ENCODE results near the gene YARS1. TPM values are rescaled to one million over a fixed set of nuclear protein-coding genes. Genes with fewer than 3 reads are reported as not detected.
"Not testable (repeated sequence)": the region's sequence is repeated elsewhere in the genome, so short reads cannot be mapped to it uniquely, and the experiment has no call there.

The YARS1 gene
- total RNA-seq, 3 donors from 2014 or later, result 243 to 304 (median 264) TPM

DNA sequence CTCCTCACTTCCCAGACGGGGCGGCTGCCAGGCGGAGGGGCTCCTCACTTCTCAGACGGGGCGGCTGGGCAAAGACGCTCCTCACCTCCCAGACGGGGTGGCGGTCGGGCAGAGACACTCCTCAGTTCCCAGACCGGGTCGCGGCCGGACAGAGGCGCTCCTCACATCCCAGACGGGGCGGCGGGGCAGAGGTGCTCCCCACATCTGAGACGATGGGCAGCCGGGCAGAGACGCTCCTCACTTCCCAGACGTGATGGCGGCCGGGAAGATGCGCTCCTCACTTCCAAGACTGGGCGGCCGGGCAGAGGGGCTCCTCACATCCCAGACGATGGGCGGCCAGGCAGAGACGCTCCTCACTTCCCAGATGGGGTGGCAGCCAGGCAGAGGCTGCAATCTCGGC lies 12.7 kb downstream of the YARS1 start:
- H3K4me3 Mint-ChIP-seq; H3K9me3 Mint-ChIP-seq; DNase-seq; ATAC-seq; H3K27me3 Mint-ChIP-seq (ENCODE audit: low read depth): not testable (repeated sequence)
- Mint-ChIP-seq H3K36me3 (ENCODE audit: insufficient read depth) (peaks cover 49% of the 10 kb centered on the region), H3K4me1 (ENCODE audit: low read depth) (peaks cover 32% of the 10 kb centered on the region)

DNA sequence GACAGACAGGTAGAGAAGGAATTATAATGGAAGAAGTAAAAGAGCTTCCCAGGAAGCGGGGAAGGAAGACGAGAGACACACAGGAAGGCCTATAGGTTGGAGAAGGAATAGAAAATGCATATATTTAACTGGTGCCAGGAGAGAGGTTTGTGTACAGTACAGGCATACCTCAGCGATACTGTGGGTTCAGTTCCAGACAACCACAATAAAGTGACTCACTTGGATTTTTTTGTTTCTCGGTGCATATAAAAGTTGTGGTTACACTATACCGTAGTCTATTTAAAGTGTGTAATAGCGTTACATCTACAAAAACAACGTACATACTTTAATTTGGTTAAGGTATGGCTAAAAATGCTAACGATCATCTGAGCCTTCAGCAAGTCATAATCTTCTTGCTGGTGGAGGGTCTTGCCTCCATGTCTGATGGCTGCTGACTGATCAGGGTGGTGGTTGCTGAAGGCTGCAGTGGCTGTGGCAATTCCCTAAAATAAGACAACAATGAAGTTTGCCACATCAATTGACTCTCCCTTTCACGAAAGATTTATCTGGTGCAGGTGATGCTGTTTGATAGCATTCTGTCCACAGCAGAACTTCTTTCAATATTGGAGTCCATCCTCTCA lies 16.0 kb downstream of the YARS1 start:
- Mint-ChIP-seq H3K9me3 (peaks cover 4% of the 10 kb centered on the region), H3K27me3 (ENCODE audit: low read depth) (no peaks in the 10 kb centered on the region), H3K4me1 (ENCODE audit: low read depth) (peaks cover 52% of the 10 kb centered on the region), H3K4me3 (peak overlapping the region; percentile 58), H3K36me3 (ENCODE audit: insufficient read depth) (peaks cover 52% of the 10 kb centered on the region)
- ATAC-seq (peak; percentile 75 to 76), DNase-seq (no peak)

DNA sequence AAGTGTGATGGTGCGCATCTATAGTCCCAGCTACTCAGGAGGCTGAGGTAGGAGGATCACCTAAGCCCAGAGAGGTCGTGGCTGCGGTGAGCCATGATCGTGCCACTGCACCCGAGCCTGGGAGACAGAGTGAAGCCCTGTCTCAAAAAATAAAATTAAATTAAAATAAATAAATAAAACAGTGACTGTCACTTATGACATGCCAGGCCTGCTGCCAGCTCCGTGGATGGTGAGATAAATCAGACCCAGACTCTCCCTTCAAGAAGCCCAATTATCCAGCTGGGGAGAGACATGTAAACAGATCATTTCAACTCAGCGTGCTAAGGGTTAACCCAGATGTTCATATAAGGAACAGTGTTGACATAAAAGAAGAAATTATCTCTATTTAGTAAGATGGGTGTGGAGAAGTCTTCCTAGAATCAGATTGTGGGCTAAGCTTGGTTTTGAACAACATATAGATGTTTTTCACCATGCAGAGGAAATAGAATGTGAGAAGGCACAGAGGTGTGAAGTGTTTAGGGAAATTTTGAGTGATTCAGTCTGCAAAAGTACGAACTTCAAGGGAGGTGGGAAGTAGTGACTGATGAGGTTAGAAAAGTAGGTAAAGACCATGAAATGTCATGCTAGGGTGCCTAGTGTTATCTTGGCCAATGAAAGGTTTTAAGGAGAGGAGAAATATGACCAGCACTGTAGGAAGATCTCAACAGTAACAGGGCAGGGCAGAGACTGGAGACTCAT lies 18.3 kb downstream of the YARS1 start:
- DNase-seq, result no peak
- no peaks in the 10 kb centered on the region for H3K27me3 Mint-ChIP-seq (ENCODE audit: low read depth)
- peaks cover 55% of the 10 kb centered on the region for H3K4me1 Mint-ChIP-seq (ENCODE audit: low read depth)
- peak; percentile 79 to 82 for ATAC-seq
- peak overlapping the region; percentile 71 for H3K4me3 Mint-ChIP-seq
- peaks cover 44% of the 10 kb centered on the region for H3K36me3 Mint-ChIP-seq (ENCODE audit: insufficient read depth)
- peaks cover 4% of the 10 kb centered on the region for H3K9me3 Mint-ChIP-seq

DNA sequence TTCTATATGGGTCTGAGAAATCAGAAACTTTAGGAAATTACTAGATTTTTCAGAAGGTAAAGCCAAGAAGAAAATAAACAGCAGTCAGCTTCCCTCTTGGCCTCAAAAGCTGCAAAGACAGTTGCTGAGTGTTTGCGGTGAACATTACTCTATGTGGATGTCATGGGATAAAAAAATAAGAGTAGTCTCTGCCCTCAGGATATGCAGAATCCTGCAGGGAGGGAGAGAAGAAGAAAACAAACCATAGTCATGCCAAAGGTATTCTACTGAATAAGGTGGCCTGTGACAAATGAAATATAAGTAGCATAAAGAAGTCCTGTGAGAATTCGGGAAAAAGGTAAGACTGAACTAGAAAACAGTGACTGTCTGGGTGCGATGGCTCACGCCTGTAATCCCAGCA lies 19.0 kb downstream of the YARS1 start:
- DNase-seq (no peak), ATAC-seq (no peak)
- H3K9me3 Mint-ChIP-seq, result peaks cover 4% of the 10 kb centered on the region
- H3K4me1 Mint-ChIP-seq (ENCODE audit: low read depth), result peaks cover 58% of the 10 kb centered on the region
- no peaks in the 10 kb centered on the region for H3K27me3 Mint-ChIP-seq (ENCODE audit: low read depth)
- peak overlapping the region; percentile 21 for H3K4me3 Mint-ChIP-seq
- peaks cover 49% of the 10 kb centered on the region for H3K36me3 Mint-ChIP-seq (ENCODE audit: insufficient read depth)

DNA sequence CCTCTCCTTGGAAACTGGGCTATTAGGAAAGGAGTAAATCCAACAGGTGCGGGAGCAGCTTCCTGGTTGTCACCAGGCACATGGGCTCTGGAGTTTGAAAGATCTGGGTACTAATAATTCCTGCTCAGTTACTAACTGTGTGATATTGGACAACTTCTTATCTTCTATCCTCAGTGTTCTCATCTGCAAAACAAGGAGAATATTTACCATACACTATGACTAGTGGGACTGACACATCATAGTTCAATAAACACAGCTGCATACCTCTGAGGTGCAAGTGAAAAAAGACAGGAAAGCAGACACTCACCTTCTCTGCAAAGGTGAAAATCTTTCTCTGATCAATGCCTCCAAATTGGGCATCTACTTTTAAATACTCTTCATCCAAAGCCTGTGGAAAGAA lies 19.7 kb downstream of the YARS1 start:
- no peak overlapping the region for H3K4me3 Mint-ChIP-seq

DNA sequence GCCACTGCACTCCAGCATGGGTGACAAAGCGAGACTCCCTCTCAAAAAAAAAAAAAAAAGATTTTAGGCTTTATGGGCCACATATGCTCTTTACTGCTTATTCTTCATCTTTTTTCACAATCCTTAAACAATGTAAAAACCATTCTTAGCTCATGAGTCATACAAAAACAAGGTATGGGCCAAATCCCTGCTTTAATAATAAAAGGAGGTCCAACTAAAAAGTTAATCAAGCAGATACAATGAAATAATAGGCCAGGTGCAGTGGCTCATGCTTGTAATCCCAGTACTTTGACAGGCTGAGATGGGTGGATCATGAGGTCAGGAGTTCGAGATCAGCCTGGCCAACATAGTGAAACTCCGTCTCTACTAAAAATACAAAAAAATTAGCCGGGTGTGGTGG lies 21.4 kb downstream of the YARS1 start:
- Mint-ChIP-seq H3K4me1 (ENCODE audit: low read depth) (peaks cover 52% of the 10 kb centered on the region), H3K36me3 (ENCODE audit: insufficient read depth) (peaks cover 50% of the 10 kb centered on the region)
- not testable (repeated sequence) for H3K9me3 Mint-ChIP-seq; ATAC-seq; DNase-seq; H3K27me3 Mint-ChIP-seq (ENCODE audit: low read depth); H3K4me3 Mint-ChIP-seq

More for the DNA sequence above, 19.7 kb downstream of the YARS1 start:
- Mint-ChIP-seq H3K27me3 (ENCODE audit: low read depth) (no peaks in the 10 kb centered on the region), H3K4me1 (ENCODE audit: low read depth) (peaks cover 58% of the 10 kb centered on the region), H3K9me3 (peaks cover 4% of the 10 kb centered on the region), H3K36me3 (ENCODE audit: insufficient read depth) (peaks cover 52% of the 10 kb centered on the region)
- DNase-seq (no peak), ATAC-seq (no peak)

DNA sequence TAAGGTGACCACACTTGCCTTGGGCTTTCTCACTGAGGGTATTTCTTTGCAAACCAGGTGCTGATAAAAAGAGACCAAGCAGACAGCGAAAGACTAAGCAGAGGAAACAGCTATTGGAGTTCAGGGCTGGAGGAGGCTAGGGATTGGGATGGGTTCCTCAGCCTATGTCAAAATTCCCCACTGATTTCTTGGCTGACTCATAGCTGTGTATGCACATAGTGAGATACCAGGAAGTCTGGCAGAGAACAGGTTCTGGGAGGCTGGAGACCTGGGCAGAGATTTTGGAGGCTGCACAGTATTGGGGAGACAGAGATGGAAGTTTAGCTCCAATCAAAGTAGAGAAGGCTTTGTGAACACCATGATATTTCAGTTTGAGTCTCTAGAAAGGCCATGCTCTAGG lies 25.3 kb downstream of the YARS1 start:
- peaks cover 16% of the 10 kb centered on the region for H3K4me1 Mint-ChIP-seq (ENCODE audit: low read depth)
- H3K36me3 Mint-ChIP-seq (ENCODE audit: insufficient read depth), result peaks cover 28% of the 10 kb centered on the region
- no peaks in the 10 kb centered on the region for H3K27me3 Mint-ChIP-seq (ENCODE audit: low read depth)
- H3K9me3 Mint-ChIP-seq, result no peaks in the 10 kb centered on the region
- DNase-seq, result no peak
- no peak overlapping the region for H3K4me3 Mint-ChIP-seq
- ATAC-seq, result no peak

DNA sequence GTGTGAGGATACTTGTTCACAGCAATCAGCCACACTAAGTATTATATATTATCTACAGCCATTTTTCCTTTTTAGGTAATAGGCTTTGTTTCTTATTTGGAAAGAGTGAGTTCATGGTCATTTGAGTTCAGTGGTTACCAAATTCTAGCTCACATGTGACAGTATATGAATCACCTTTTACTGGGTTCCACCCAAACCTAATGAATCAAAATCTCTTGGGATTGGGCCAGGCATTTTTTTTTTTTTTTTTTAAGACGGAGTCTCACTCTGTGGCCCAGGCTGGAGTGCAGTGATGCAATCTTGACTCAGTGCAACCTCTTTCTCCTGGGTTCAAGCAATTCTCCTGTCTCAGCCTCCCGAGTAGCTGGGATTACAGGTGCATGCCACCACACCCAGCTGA lies 27.8 kb downstream of the YARS1 start:
- not testable (repeated sequence) for H3K4me3 Mint-ChIP-seq; H3K27me3 Mint-ChIP-seq (ENCODE audit: low read depth); H3K9me3 Mint-ChIP-seq; DNase-seq
- peak; percentile 37 to 38 for ATAC-seq
- Mint-ChIP-seq H3K4me1 (ENCODE audit: low read depth) (peaks cover 13% of the 10 kb centered on the region), H3K36me3 (ENCODE audit: insufficient read depth) (peaks cover 31% of the 10 kb centered on the region)

DNA sequence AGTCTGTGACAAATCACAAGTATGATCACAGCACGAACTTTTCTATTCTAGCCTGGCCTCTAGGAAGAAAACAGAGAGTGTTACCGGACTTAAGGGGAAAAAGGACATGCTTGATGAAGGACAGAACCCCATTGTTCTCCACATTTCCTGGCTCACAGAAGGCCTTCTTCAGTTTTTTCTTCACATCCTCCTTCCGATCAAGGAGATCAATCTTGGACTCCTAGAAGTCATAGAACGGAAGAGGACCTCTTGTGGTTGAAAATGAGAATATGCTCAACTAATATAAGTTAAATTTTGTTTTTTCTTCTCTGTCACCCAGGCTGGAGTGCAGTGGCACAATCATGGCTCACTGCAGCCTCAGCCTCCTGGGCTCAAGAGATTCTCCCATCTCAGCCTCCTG lies 30.3 kb downstream of the YARS1 start:
- Mint-ChIP-seq H3K27me3 (ENCODE audit: low read depth) (no peaks in the 10 kb centered on the region), H3K4me1 (ENCODE audit: low read depth) (peaks cover 2% of the 10 kb centered on the region), H3K36me3 (ENCODE audit: insufficient read depth) (peaks cover 32% of the 10 kb centered on the region), H3K9me3 (no peaks in the 10 kb centered on the region), H3K4me3 (no peak overlapping the region)
- ATAC-seq (no peak), DNase-seq (no peak)

DNA sequence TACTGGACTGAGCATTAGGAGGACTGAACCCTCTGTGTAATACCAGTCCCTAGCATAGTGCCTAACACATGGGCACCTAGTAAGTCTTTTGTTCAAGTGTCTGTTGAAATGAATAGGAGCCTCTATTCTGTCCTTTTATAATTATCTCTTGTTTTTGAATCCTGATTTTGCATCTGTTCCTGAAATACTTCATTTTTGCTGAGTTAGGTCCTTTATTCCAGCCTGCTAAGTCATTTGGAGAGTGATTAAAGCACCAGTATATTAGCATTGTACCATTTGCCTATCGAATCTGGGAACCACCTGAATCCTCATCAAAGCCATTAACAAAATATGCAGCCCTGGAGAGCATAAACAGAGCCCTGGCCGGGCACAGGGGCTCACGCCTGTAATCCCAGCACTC lies 32.3 kb downstream of the YARS1 start:
- Mint-ChIP-seq H3K9me3 (no peaks in the 10 kb centered on the region), H3K4me3 (no peak overlapping the region), H3K36me3 (ENCODE audit: insufficient read depth) (peaks cover 44% of the 10 kb centered on the region), H3K4me1 (ENCODE audit: low read depth) (no peaks in the 10 kb centered on the region), H3K27me3 (ENCODE audit: low read depth) (no peaks in the 10 kb centered on the region)
- DNase-seq (no peak), ATAC-seq (no peak)

DNA sequence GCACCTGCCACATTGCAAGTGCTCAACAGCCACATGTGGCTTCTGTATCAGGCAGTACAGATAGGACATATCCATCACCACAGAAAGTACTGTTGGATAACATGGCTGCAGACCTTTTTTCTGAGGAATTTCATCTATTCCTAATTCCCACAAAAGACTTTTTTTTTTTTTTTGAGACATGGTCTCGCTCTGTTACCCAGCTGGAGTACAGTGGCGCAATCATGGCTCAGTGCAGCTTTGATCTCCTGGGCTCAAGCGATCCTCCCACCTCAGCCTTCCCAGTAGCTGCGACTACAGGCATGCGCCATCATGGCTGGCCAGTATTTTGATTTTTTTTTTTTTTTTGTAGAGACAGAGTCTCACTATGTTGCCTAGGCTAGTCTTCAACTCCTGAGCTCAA lies 33.3 kb downstream of the YARS1 start:
- Mint-ChIP-seq H3K36me3 (ENCODE audit: insufficient read depth) (peaks cover 47% of the 10 kb centered on the region), H3K27me3 (ENCODE audit: low read depth) (no peaks in the 10 kb centered on the region), H3K4me1 (ENCODE audit: low read depth) (no peaks in the 10 kb centered on the region), H3K9me3 (no peaks in the 10 kb centered on the region), H3K4me3 (no peak overlapping the region)
- no peak for ATAC-seq
- DNase-seq, result no peak

DNA sequence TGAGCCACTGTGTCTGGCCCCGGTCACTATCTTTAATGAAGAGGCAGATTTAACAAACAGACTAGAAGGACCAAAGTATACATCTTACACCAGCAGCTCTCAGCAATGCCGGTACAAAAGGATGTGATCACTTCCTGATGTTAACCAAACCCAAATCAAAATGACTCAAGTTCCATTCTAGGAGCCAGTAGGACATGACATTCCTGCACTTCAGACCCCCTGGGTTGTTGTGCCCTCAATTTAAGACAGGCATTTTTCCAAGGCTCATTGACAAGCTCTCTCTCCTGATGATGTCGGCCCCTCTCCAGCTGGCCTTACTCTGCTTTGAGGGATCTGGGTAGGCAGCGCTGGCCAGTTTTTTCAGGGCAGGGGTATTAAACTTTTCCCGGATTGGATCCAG lies 35.1 kb downstream of the YARS1 start:
- no peaks in the 10 kb centered on the region for H3K27me3 Mint-ChIP-seq (ENCODE audit: low read depth)
- no peak for ATAC-seq
- peaks cover 55% of the 10 kb centered on the region for H3K36me3 Mint-ChIP-seq (ENCODE audit: insufficient read depth)
- no peak for DNase-seq
- no peaks in the 10 kb centered on the region for H3K4me1 Mint-ChIP-seq (ENCODE audit: low read depth)
- H3K9me3 Mint-ChIP-seq, result no peaks in the 10 kb centered on the region
- H3K4me3 Mint-ChIP-seq, result no peak overlapping the region

DNA sequence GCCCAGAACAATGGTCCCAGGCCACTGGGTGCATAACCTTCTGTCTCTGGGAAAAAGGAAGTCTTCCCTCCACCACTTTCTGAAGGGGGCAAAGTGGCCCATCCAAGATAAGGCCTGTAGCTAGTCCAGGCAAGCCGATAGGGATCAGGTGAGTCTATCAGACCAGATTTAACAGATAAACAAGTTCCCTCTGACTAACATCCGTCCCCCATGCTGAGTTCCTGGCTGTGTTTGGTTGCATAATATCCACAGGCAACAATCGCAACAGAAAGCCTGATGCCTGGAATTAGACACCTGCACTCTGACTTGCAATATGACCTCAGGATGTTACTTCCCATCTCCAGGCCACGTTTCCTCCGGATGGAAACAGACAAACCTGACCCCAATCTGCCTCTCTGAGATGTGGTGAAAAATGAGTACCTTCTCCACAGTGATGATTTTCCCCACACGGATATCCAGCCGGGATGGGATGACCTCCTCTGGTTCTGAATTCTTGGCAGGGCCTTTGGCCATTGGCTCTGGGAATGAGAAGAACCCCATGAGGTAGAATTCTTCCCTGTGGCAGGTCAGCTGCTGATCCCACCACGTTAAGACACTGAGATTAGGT lies 36.4 kb downstream of the YARS1 start:
- H3K36me3 Mint-ChIP-seq (ENCODE audit: insufficient read depth), result peaks cover 54% of the 10 kb centered on the region
- no peaks in the 10 kb centered on the region for H3K9me3 Mint-ChIP-seq
- no peak for DNase-seq
- no peaks in the 10 kb centered on the region for H3K4me1 Mint-ChIP-seq (ENCODE audit: low read depth)
- H3K4me3 Mint-ChIP-seq, result no peak overlapping the region
- no peak for ATAC-seq
- no peaks in the 10 kb centered on the region for H3K27me3 Mint-ChIP-seq (ENCODE audit: low read depth)

DNA sequence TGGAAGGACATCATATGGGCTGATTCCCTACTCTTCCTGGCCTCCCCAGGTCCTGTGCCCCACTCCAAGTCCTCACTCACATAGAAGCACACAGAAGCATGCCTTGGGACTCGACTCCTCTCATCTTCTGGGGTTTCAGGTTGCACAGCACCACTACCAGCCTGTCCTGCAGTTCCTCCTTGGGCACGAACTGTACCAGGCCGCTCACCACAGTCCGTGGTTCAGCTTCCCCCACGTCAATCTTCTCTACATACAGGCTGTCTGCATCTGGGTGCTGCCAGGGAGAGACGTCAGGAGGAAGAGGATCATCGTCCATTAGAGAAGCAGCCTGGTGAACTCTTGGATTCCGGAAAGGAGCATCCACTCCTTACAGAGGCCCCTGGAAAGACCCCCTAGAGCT lies 37.2 kb downstream of the YARS1 start:
- no peaks in the 10 kb centered on the region for H3K27me3 Mint-ChIP-seq (ENCODE audit: low read depth)
- no peak overlapping the region for H3K4me3 Mint-ChIP-seq
- no peaks in the 10 kb centered on the region for H3K9me3 Mint-ChIP-seq
- no peak for DNase-seq
- ATAC-seq, result no peak
- H3K4me1 Mint-ChIP-seq (ENCODE audit: low read depth), result no peaks in the 10 kb centered on the region
- peaks cover 57% of the 10 kb centered on the region for H3K36me3 Mint-ChIP-seq (ENCODE audit: insufficient read depth)

DNA sequence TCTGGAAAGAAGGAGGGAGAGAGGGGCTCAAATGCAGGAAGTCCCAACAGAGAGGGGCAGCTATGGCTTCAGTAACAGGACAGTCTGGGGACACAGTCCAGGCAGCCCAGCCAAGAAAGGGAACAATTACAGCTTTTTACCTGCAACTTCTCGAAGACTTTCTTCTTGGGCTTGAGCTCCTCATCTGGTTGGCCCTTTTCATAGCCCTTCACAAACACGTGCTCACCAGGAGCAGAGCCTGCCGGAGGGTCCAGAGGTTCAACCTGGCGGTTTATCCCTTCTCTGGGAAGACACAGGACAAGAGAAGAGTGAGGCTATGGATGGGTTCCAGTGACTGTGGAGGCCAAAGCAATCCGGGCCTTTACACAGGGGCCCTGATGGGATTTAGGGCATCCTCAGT lies 37.9 kb downstream of the YARS1 start:
- H3K9me3 Mint-ChIP-seq, result no peaks in the 10 kb centered on the region
- no peak for DNase-seq
- peaks cover 51% of the 10 kb centered on the region for H3K36me3 Mint-ChIP-seq (ENCODE audit: insufficient read depth)
- no peak overlapping the region for H3K4me3 Mint-ChIP-seq
- no peaks in the 10 kb centered on the region for H3K4me1 Mint-ChIP-seq (ENCODE audit: low read depth)
- no peaks in the 10 kb centered on the region for H3K27me3 Mint-ChIP-seq (ENCODE audit: low read depth)
- no peak for ATAC-seq
